ENCODE data around the gene PRSS33.
A peak's percentile ranks its signal among the peaks of the same experiment; 100 is the strongest.

Gene PRSS33

DNA sequence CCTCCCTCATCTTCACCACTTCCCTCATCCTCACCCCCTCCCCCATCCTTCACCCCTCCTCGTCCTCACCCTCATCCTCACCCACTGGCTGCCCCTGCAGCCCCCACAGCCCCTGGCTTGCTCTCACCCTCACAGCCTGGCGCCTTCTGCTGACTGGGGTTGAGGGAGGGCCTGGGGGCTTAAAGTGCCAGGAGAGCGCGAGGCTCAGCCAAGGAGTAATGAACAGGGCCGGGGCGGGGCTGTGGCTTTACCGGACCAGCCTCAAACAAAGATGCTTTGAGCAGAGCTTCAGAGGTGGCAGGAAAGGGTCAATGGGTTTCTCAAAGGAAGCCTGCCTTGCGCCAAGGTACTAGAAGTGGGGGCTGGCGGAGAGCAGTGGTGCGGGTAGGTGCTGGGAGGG is at the start of gene PRSS33:
Gene PRSS33 (minus strand): TSS at position 155 of the 400 bp plus-strand sequence. CDS start 1,013 bp downstream, outside the sequence.
- no peak for DNase-seq (ENCODE audit: low read depth)

DNA sequence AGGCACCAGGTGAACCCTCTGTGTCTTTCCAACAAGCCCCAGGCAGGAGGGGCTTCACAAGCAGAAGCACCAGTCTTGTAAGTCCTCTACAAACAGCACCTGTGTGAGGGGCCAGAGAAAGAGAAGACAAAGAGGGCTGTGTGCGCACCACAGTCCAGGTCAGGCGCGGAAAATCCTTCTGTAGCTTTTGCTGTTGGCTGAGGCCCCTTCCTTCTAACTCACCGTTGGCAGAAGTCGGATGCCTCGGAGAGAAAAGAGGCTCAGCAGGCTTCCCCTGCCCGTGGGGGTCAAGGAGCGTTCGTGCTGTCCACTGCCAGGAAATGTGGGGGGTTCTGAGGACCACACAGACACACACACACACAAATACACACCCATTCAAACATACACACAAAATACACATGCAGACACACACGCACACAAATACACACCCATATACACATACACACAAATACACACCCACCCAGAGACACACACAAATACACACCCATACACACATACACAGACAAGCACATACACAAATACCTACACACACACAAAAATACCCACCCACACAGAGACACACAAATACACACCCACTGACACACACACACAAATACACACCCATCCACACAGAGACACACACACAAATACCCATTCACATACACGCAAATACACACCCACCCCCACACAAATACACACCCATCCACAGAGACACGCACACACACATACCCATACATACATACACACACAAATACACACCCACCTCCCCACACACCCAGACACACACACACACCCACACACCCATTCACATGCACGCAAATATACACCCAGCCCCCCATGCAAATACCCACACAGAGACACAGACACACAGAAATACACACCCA is 49.5 kb upstream of the PRSS33 start:
- no peak for DNase-seq (ENCODE audit: low read depth)

DNA sequence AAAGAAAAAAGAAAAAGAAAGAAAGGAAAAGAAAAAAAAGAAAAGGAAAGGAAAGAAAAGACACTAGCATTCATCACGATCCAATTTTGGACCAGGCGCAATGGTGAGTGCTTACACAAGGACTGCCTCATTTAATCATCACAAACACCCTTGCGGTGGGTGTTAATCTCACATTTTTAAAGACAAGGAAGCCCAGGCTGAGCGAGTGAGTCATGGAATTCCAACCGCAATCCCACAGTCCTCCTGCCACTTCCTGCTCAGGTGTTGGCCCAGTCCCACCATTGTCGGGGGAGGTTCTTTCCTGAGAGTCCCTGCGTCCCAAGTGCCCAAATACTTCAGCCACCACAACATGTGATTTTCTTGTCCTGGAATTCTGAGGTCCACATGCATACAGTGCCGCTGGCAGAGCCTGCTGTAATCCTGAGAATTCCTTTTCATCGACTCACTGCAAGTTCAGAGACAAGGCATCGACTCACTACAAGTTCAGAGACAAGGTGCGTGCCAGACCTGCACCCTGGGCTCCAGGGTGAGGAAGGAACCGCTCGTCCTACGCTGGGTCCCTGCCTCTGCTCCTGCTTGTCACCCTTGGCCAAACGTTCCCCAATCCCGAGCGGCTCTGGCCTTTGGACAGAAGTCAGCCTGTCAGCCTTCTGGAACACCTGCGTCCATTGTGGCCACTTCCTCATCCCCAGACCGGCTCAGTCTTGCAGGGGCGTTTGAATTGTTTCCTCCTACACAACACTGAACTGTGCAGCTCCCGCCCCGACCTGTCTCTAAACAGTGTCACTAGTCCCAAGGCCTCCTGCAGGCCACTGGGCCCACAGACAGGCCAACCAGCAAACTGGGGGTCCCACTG is 48.5 kb upstream of the PRSS33 start:
- DNase-seq (ENCODE audit: low read depth): peak; percentile 98

DNA sequence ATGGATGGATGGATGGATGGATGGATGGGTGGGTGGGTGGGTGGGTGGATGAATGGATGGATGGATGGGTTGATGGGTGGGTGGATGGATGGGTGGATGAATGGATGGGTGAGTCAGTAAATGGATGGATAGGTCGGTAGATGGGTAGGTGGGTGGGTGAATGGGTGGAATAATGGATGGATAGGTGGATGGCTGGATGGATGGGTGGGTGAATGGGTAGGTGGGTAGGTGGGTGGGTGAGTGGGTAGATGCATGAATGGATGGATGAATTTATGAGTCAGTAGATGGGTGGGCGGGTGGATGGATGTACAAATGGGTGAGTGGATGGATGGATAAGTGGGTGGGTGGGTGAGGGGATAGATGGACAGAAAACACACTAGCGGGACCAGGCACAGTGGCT is 47.6 kb upstream of the PRSS33 start:
- DNase-seq (ENCODE audit: low read depth): no peak

GRCh38 chr16:2833776-2834175 is 46.4 kb upstream of the PRSS33 start:
- DNase-seq (ENCODE audit: low read depth): no peak

- DNase-seq (ENCODE audit: low read depth): no peak
Observed at GRCh38 chr16:2831203-2831602, 43.8 kb upstream of the PRSS33 start.

DNA sequence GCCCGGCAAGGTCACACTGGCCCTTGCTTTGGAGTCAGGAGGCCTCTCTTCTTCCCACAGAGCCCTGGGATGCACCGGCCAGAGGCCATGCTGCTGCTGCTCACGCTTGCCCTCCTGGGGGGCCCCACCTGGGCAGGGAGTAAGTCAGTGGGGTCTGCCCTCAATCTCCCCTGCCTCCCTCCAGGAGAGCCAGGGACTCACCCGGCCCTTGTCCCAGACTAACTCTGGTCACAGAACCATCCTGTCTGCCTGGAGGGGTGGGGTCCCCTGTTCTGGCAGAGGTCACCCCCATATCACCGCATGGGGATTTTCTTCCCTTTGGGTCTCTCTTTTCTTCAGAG is 43.0 kb upstream of the PRSS33 start:
- DNase-seq (ENCODE audit: low read depth): no peak

DNA sequence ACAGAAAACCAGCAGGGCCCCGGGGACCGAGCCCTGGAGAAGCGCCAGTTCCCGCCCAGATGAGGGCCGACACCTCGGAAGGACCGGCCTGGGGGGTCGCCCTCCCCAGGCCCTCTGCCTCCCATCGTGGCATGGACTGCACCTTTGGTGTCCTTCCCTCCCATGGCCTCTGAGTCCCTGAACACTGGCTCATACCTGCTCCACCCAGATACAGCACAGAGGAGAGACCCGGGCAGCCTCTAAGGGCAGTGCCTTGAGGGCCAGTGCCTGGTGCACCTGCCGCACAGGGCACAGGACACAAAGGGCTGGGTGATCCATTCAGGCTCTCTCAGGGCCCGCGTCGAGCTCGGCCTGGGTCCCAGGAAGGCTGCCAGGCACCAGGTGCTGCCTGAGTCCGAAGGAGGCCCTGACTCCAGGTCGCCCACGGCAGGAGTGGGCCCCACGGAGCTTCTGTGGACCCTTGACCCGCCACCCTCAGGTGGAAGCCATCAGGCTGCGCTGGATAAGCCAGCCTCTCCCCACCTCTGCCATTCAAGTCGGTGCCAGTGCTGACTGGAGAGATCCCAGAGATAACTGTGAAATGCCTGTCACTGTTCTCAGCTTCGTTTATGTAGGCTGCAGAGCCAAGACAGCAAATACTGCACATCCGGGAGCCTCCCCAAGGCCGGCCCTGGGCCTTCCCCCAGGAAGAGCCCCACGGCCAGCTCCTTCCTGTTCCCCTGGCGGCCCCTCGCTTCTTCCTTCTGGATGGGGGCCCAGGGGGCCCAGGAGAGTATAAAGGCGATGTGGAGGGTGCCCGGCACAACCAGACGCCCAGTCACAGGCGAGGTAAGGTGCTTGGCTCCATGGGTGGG is 42.4 kb upstream of the PRSS33 start, which contains the start of gene ZG16B:
Gene ZG16B (plus strand): TSS at position 803 of the 854 bp plus-strand sequence. CDS start 139 bp downstream, outside the sequence.
- no peak for DNase-seq (ENCODE audit: low read depth)

GRCh38 chr16:2828876-2829430 is 41.6 kb upstream of the PRSS33 start:
- no peak for DNase-seq (ENCODE audit: low read depth)

DNA sequence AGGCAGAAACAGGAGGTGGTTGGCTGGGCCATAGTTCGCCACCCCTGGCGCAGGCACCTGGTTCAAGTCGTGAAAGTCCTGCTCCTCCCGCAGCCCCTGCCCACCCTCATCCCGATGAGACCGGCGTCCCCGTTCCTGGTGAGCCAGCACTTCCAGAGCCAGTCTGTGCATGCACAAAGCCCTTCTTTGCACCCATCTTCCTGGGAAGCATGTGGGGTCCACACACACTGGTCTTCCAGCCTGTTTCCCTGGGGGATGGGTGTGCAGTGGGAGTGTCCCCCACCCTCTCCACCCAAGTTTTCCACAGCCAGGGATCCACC is 41.1 kb upstream of the PRSS33 start:
- no peak for DNase-seq (ENCODE audit: low read depth)

- no peak for DNase-seq (ENCODE audit: low read depth)
Observed at GRCh38 chr16:2827831-2828520, 40.6 kb upstream of the PRSS33 start.

- DNase-seq (ENCODE audit: low read depth): no peak
Observed at GRCh38 chr16:2827374-2827791, 40.0 kb upstream of the PRSS33 start.

DNA sequence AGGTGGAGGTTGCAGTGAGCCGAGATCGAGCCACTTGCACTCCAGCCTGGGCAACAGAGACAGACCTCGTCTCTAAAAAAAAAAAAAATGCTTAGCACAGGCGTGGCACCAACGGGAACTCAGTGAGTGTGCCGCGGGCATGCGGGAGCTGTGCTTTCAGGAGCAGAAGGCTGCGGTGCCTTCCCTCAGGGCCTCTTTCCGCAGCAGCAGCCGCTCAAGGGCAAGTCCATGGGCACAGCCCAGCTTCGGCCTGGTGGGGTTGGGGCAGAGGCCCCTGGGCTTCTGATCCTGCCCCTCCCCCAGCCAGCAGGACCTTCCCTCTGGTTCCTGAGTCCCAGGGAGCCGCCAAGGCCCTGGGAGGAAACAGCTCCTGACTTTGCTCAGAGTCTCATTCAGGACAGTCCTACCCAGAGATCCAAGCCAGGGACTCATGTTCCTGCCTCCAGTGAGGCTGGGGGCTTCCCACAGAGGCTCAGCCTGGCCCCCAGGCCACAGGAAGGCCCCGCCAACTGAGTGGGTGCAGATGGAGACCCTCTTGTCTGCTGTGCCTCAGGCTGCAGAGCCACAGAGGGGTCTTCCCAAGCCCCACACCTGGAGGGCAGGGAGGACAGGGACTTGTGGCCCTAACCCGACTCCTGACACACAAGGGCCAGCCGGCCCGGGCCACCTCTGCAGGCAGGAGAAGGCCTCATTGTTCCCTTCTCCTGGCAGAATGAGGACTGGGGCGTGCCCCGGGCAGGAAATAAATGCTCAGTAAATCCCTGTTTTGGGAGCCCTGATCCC is 39.4 kb upstream of the PRSS33 start:
- no peak for DNase-seq (ENCODE audit: low read depth)

- no peak for DNase-seq (ENCODE audit: low read depth)
Observed at GRCh38 chr16:2825906-2826305, 38.5 kb upstream of the PRSS33 start.

DNA sequence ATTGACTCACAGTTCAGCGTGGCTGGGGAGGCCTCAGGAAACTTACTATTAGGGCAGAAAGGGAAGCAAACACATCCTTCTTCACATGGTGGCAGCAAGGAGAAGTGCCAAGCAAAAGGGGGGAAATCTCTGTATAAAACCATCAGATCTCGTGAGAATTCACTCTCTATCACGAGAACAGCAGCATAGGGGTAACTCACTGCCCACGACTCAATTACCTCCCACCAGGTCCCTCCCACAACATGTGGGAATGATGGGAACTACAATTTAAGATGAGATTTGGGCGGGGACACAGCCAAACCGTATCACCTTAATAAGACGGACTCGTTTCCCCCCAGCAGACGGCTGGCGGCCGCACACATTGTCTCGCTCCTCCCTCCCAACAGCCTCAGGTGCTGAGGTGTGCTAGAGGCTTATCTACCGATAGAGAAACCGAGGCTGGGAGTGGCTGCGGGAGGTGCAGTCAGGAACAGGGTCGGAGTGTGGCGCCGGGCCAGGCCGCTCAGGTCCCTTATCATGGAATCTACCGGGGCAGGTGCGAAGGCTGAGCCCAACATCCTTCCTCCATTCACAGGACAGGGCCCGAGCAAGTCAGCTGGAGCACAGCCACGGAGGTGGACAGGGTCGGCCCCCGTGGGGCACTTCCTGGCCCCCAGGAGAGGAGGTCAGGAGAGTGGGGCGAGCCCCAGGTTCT is 37.8 kb upstream of the PRSS33 start:
- DNase-seq (ENCODE audit: low read depth): no peak

DNA sequence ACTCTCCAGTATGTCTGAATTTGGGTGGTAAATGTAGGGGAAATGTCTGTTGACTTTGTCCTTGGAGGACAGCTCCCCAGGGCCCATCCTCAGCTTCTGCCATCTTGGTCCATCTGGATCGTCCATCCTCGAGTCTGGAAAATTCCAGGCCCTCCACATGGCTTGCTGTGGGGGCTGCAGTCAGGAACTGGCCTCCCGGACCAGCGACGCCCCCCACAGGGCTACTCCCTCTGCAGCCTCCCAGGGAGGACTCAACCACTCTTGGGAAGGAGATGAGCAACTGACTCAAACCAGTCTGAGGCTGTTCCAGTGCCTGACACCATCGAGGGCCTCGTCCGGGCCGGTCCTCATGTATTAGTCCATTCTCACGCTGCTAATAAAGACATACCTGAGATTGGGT is 37.3 kb upstream of the PRSS33 start:
- DNase-seq (ENCODE audit: low read depth): no peak

GRCh38 chr16:2822496-2822895 is 35.1 kb upstream of the PRSS33 start:
- no peak for DNase-seq (ENCODE audit: low read depth)

DNA sequence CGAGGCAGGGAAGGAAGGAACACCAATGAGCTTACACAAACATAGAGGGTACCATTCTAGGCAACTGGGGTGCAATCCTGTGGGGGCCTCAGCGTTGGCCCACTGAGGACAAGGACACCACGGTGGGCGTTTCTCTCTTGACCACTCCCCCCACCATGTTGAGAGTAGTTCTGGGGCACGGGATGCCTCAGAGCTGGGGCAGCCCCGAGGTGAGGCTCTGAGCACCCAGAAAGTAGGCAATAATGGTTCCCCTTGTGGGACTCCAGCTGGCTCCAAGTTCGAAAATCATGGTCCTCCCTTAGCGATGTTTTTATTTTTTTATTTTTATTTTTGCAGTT is 34.8 kb upstream of the PRSS33 start:
- DNase-seq (ENCODE audit: low read depth): no peak

DNA sequence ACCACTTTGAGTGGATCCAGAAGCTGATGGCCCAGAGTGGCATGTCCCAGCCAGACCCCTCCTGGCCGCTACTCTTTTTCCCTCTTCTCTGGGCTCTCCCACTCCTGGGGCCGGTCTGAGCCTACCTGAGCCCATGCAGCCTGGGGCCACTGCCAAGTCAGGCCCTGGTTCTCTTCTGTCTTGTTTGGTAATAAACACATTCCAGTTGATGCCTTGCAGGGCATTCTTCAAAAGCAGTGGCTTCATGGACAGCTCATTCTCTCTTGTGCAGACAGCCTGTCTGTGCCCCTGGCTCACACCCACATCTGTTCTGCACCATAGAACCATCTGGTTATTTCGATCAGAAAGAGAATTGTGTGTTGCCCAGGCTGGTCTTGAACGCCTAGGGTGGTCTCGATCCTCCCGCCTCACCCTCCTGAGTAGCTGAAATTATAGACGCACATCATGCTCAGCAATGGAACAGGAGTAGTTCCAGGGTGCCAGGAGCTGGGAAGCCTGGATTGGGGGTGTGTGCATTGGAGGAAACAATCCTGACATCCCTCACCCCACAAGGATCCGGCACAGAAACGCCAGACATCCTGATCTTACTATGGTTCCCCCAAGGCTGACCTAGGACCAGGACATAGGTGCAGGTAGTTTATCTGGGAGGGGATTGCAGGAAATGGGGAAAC is 34.3 kb upstream of the PRSS33 start:
- no peak for DNase-seq (ENCODE audit: low read depth)
